Activated CD4-positive, alpha-beta T cell treated with anti-CD3 and anti-CD28 coated beads, Interleukin-2, amount 10 ng/mL, durations not matched to agents 7 days and 5 days (primary cell): ENCODE measurements around the gene LCLAT1. TPM values are rescaled to one million over a fixed set of nuclear protein-coding genes. Genes with fewer than 3 reads are reported as not detected.

Experiments
- CTCF ChIA-PET: fragments of 350-600 bp; sonication (Branson Sonifier 250); formaldehyde crosslinking; loops from one replicate; lab custom pipeline; 2021; ENCODE audit warnings: antibody characterized with exemption; lab: Charles Lee
- POLR2A ChIA-PET: fragments of 350-600 bp; sonication (Branson Sonifier 250); formaldehyde crosslinking; loops from one replicate; lab custom pipeline; 2021; ENCODE audit warnings: antibody characterized with exemption; lab: Charles Lee
- DNase-seq: peaks from one replicate; pipeline ENCODE4 v3.0.0-alpha.2; 2020
- H3K27ac Mint-ChIP-seq: one replicate; pipeline ENCODE4 v1.8.0; 2021; ENCODE audit warnings: mild to moderate bottlenecking, moderate library complexity, mixed read lengths
- H3K27me3 Mint-ChIP-seq: one replicate; pipeline ENCODE4 v1.8.0; 2021; ENCODE audit warnings: mixed read lengths
- H3K36me3 Mint-ChIP-seq: one replicate; pipeline ENCODE4 v1.8.0; 2021; ENCODE audit warnings: low read depth, mixed read lengths
- H3K4me1 Mint-ChIP-seq: one replicate; pipeline ENCODE4 v1.8.0; 2021; ENCODE audit warnings: mixed read lengths
- H3K4me3 Mint-ChIP-seq: one replicate; pipeline ENCODE4 v1.8.0; 2021; ENCODE audit warnings: mild to moderate bottlenecking, moderate library complexity, mixed read lengths
- H3K9me3 Mint-ChIP-seq: one replicate; pipeline ENCODE4 v1.8.0; 2021; ENCODE audit warnings: mixed read lengths
- total RNA-seq, 2 experiments: library from RNA; stranded (reverse); gene quantifications; one replicate each; pipeline ENCODE4 v1.2.3, GENCODE V29; 2021

Gene LCLAT1
- total RNA-seq, 2 experiments from 2014 or later, result 20.7 to 24.6 TPM

GRCh38 chr2:30412047-30412683, 34.9 kb upstream of the LCLAT1 start:
- H3K9me3 Mint-ChIP-seq, result peaks cover 2% of the 10 kb centered on the region
- no peak overlapping the region for H3K27ac Mint-ChIP-seq
- no peaks in the 10 kb centered on the region for H3K27me3 Mint-ChIP-seq
- peaks cover 30% of the 10 kb centered on the region for H3K4me1 Mint-ChIP-seq
- H3K4me3 Mint-ChIP-seq, result no peak overlapping the region
- DNase-seq, result no peak
- ChIA-PET CTCF (interaction anchor here (0.6 to 1.3 kb wide), 5 partner anchors 10 to 173 kb away, joined by 3 to 5 read pairs (median 3); no protein-coding TSS in a partner anchor), POLR2A (no interaction called here)
- no peaks in the 10 kb centered on the region for H3K36me3 Mint-ChIP-seq

GRCh38 chr2:30412684-30413570, 34.1 kb upstream of the LCLAT1 start:
- no peak for DNase-seq
- no peak overlapping the region for H3K4me3 Mint-ChIP-seq
- H3K36me3 Mint-ChIP-seq, result no peaks in the 10 kb centered on the region
- CTCF ChIA-PET, result interaction anchor here (0.6 to 1.1 kb wide), 2 partner anchors 24 to 39 kb away, joined by 3 read pairs; no protein-coding TSS in a partner anchor
- H3K27me3 Mint-ChIP-seq, result no peaks in the 10 kb centered on the region
- H3K27ac Mint-ChIP-seq, result no peak overlapping the region
- POLR2A ChIA-PET, result no interaction called here
- H3K4me1 Mint-ChIP-seq, result peaks cover 28% of the 10 kb centered on the region
- H3K9me3 Mint-ChIP-seq, result peaks cover 2% of the 10 kb centered on the region

GRCh38 chr2:30414961-30415360, 32.1 kb upstream of the LCLAT1 start:
- Mint-ChIP-seq H3K4me1 (peaks cover 9% of the 10 kb centered on the region), H3K27ac (no peak overlapping the region), H3K9me3 (peaks cover 2% of the 10 kb centered on the region), H3K36me3 (no peaks in the 10 kb centered on the region), H3K27me3 (no peaks in the 10 kb centered on the region), H3K4me3 (no peak overlapping the region)
- ChIA-PET POLR2A (no interaction called here), CTCF (no interaction called here)
- DNase-seq, result no peak

GRCh38 chr2:30417253-30417652, 29.8 kb upstream of the LCLAT1 start:
- H3K27ac Mint-ChIP-seq, result no peak overlapping the region
- no peaks in the 10 kb centered on the region for H3K27me3 Mint-ChIP-seq
- H3K36me3 Mint-ChIP-seq, result no peaks in the 10 kb centered on the region
- DNase-seq, result no peak
- H3K4me1 Mint-ChIP-seq, result peaks cover 16% of the 10 kb centered on the region
- ChIA-PET CTCF (no interaction called here), POLR2A (no interaction called here)
- H3K9me3 Mint-ChIP-seq, result peaks cover 2% of the 10 kb centered on the region
- no peak overlapping the region for H3K4me3 Mint-ChIP-seq

- peaks cover 34% of the 10 kb centered on the region for H3K4me1 Mint-ChIP-seq
- peak overlapping the region; percentile 87 for H3K27ac Mint-ChIP-seq
- POLR2A ChIA-PET, result no interaction called here
- peak overlapping the region; percentile 28 for H3K4me3 Mint-ChIP-seq
- DNase-seq, result no peak
- H3K36me3 Mint-ChIP-seq, result peaks cover under 1% of the 10 kb centered on the region
- H3K9me3 Mint-ChIP-seq, result peaks cover 1% of the 10 kb centered on the region
- CTCF ChIA-PET, result interaction anchor here (0.6 to 2.0 kb wide), 7 partner anchors 8 to 182 kb away, joined by 3 to 5 read pairs (median 3); partner anchors contain the start of gene LCLAT1
- H3K27me3 Mint-ChIP-seq, result no peaks in the 10 kb centered on the region
Measured at GRCh38 chr2:30421026-30421603, 25.9 kb upstream of the LCLAT1 start.

GRCh38 chr2:30421604-30422443, 25.2 kb upstream of the LCLAT1 start:
- peak overlapping the region; percentile 28 for H3K4me3 Mint-ChIP-seq
- peaks cover 4% of the 10 kb centered on the region for H3K9me3 Mint-ChIP-seq
- H3K27ac Mint-ChIP-seq, result peak overlapping the region; percentile 87
- peaks cover 39% of the 10 kb centered on the region for H3K4me1 Mint-ChIP-seq
- no peaks in the 10 kb centered on the region for H3K27me3 Mint-ChIP-seq
- H3K36me3 Mint-ChIP-seq, result peaks cover 3% of the 10 kb centered on the region
- ChIA-PET CTCF (interaction anchor here (0.6 to 1.6 kb wide), 8 partner anchors 10 to 183 kb away, joined by 3 to 5 read pairs (median 4); partner anchors contain the start of gene LCLAT1), POLR2A (interaction anchor here (0.6 kb wide), 2 partner anchors 22 to 211 kb away, joined by 3 to 4 read pairs; no protein-coding TSS in a partner anchor)
- peak; percentile 34 for DNase-seq

- Mint-ChIP-seq H3K4me1 (peaks cover 41% of the 10 kb centered on the region), H3K36me3 (peaks cover 3% of the 10 kb centered on the region), H3K4me3 (peak overlapping the region; percentile 28), H3K9me3 (peaks cover 4% of the 10 kb centered on the region), H3K27me3 (no peaks in the 10 kb centered on the region), H3K27ac (peak overlapping the region; percentile 87)
- DNase-seq, result peak; percentile 82
- ChIA-PET CTCF (interaction anchor here (1.1 to 1.6 kb wide), 6 partner anchors 9 to 34 kb away, joined by 3 to 5 read pairs (median 4); partner anchors contain the start of gene LCLAT1), POLR2A (interaction anchor here (0.6 kb wide), 1 partner anchor 22 kb away, joined by 4 read pairs; no protein-coding TSS in a partner anchor)
Measured at GRCh38 chr2:30422444-30423040, 24.5 kb upstream of the LCLAT1 start.

GRCh38 chr2:30424231-30424630, 22.8 kb upstream of the LCLAT1 start:
- no peak overlapping the region for H3K4me3 Mint-ChIP-seq
- CTCF ChIA-PET, result interaction anchor here (0.5 to 1.6 kb wide), 5 partner anchors 16 to 1390 kb away, joined by 3 to 4 read pairs (median 4); partner anchors contain the start of gene LCLAT1
- no peaks in the 10 kb centered on the region for H3K27me3 Mint-ChIP-seq
- no peak overlapping the region for H3K27ac Mint-ChIP-seq
- POLR2A ChIA-PET, result no interaction called here
- H3K36me3 Mint-ChIP-seq, result peaks cover 3% of the 10 kb centered on the region
- peaks cover 56% of the 10 kb centered on the region for H3K4me1 Mint-ChIP-seq
- no peak for DNase-seq
- peaks cover 4% of the 10 kb centered on the region for H3K9me3 Mint-ChIP-seq

GRCh38 chr2:30425326-30425725, 21.7 kb upstream of the LCLAT1 start:
- DNase-seq, result no peak
- Mint-ChIP-seq H3K36me3 (peaks cover 3% of the 10 kb centered on the region), H3K27ac (no peak overlapping the region), H3K9me3 (peaks cover 4% of the 10 kb centered on the region), H3K27me3 (no peaks in the 10 kb centered on the region), H3K4me1 (peaks cover 57% of the 10 kb centered on the region), H3K4me3 (no peak overlapping the region)
- CTCF ChIA-PET, result interaction anchor here (1.1 kb wide), 1 partner anchor 22 kb away, joined by 3 read pairs; the partner anchor contains the start of gene LCLAT1
- POLR2A ChIA-PET, result no interaction called here

- Mint-ChIP-seq H3K27me3 (no peaks in the 10 kb centered on the region), H3K36me3 (peaks cover 3% of the 10 kb centered on the region), H3K27ac (peak overlapping the region; percentile 51), H3K4me3 (no peak overlapping the region), H3K4me1 (peaks cover 36% of the 10 kb centered on the region), H3K9me3 (peaks cover 4% of the 10 kb centered on the region)
- POLR2A ChIA-PET, result no interaction called here
- no peak for DNase-seq
- CTCF ChIA-PET, result interaction anchor here (0.7 to 1.6 kb wide), 5 partner anchors 9 to 298 kb away, joined by 3 to 7 read pairs (median 3); partner anchors contain the start of gene LCLAT1
Measured at GRCh38 chr2:30427606-30428347, 19.3 kb upstream of the LCLAT1 start.

GRCh38 chr2:30428348-30428662, 18.7 kb upstream of the LCLAT1 start:
- Mint-ChIP-seq H3K36me3 (peaks cover 3% of the 10 kb centered on the region), H3K27ac (peak overlapping the region; percentile 51), H3K9me3 (peaks cover 4% of the 10 kb centered on the region), H3K4me3 (no peak overlapping the region), H3K4me1 (peaks cover 31% of the 10 kb centered on the region), H3K27me3 (no peaks in the 10 kb centered on the region)
- DNase-seq, result no peak
- ChIA-PET POLR2A (no interaction called here), CTCF (interaction anchor here (0.7 to 1.6 kb wide), 5 partner anchors 8 to 298 kb away, joined by 3 to 7 read pairs (median 3); partner anchors contain the start of gene LCLAT1)
